Measurements from ENCODE around the gene MVB12B.

MVB12B gene

GRCh38 chr9:126499005-126499910 is 172.6 kb downstream of the MVB12B start:
- H3K27ac ChIP-seq = peak overlapping the region; percentile 58
- peak; percentile 100 for TF ChIP-seq CTCF (conservative IDR thresholded peaks at IDR 0.05)

- no peak for TF ChIP-seq CTCF (conservative IDR thresholded peaks at IDR 0.05)
- H3K27ac ChIP-seq = peak overlapping the region; percentile 58
Measured at GRCh38 chr9:126499911-126500599, 173.4 kb downstream of the MVB12B start.

DNA sequence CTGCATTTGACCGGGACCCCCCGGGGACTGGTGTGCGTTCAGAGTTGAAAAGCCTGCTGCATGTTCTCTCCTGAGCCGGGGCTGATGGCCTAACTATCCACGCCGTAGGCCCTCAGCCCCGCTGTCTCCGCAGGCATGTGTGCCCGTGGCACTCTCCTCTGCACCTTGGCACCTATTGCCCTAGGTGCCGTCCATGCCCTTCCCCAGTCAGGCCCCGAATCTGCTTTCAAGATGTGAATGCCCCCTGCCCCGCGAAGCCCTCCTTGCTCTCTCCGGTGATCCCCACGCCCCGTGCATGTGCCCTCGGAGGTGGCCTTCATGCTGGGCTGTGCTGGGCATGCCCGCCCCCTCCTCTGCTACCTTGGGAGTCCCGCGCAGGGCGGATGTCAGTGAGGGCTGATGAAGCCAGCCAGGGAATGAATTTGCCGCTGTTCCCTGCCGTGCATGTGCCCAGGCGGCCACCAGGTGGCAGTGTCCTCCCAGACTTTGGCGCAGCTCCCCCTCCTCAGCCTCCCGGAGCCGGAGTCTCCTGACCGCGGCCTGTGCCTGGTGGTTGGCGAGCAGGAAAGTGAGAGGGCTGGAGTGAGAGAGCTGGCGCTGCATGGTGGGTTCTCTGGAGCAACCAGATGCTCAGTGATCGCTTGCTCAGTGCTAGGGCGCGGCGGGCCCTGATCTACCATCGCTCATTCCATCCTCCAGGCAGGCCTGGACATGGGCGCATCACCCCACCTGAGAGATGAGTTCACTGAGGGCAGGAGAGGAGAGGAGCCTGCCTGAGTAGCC is 174.2 kb downstream of the MVB12B start:
- peak; percentile 97 for TF ChIP-seq CTCF (conservative IDR thresholded peaks at IDR 0.05)
- H3K27ac ChIP-seq = no peak overlapping the region

- H3K27ac ChIP-seq = no peak overlapping the region
- no peak for TF ChIP-seq CTCF (conservative IDR thresholded peaks at IDR 0.05)
Measured at GRCh38 chr9:126501383-126502331, 175.0 kb downstream of the MVB12B start.

DNA sequence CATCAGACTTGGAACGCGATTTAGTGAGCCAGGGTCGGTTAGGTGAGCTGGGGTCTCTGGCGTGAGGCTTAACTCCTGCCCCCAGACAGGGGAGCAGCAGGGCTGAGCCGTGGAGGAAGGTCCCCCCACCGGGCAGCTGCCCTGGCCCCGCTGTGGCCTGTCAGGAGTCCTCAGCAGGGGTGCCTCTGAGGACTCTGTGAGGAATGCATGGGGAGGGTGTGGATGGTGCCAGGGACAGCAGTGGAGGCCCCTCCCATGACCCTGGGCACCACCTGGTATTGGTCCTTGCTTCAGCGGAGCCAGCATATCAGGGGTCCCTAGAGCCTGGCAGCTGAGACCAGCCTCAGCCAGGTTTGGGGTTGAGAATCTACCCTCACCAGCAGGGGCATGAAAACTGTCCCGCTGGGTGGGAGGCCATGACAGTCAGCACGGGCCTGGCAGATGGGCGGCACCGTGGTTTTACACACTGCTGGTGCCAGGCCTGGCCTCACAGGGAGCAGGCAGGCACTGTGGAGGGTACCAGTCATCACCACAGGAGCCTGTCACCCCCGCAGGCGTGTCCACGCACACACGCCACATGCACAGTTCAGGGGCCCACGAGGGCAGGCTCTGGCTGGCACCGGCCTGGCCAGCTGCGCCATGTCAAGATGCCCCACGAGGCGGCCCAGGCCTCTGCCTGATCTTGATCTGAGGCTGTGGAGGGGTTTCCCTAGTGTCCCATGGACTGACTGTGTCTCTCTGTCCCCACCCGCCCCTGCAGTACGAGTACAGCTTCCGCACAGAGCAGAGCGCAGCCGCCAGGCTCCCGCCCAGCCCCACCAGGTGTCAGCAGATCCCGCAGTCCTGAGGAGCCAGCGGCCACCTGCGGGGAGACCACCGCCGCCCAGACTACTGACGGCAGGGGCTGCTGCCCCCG is 176.0 kb downstream of the MVB12B start:
- no peak for TF ChIP-seq CTCF (conservative IDR thresholded peaks at IDR 0.05)

More for the DNA sequence above, 176.0 kb downstream of the MVB12B start:
- H3K27ac ChIP-seq = no peak overlapping the region
